ENCODE measurements around the gene ADARB2.

DNA sequence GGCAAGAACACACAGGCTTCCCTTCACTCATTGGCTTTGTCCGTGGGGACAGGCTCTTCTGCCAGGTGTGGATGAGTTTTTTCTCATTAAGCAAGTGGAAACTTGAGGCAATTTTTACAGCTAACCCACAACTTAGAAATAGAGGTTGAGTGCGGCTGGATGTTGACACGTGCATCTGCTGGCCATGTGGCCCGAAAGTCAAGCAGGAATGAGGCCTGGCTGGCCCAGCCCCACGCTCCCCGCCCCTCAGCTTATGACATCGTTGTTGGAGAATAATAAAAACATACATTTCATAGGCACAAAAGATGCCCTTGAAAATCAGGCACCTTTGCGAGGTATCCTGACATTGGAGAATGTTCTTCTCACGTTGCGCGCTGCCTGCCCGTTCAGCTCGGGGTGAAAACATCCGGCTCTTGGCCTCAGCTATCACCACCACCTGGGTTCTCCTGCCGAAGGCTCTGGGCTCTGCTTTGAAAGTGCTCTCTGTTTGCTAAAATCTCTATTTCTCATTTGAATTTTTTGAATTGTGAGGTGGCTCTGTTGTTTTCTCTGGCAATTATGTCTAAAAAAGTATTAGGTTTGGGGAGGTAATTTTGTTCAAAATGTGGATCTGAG is 370.4 kb downstream of the ADARB2 start:
- TF ChIP-seq, protein P1, sequence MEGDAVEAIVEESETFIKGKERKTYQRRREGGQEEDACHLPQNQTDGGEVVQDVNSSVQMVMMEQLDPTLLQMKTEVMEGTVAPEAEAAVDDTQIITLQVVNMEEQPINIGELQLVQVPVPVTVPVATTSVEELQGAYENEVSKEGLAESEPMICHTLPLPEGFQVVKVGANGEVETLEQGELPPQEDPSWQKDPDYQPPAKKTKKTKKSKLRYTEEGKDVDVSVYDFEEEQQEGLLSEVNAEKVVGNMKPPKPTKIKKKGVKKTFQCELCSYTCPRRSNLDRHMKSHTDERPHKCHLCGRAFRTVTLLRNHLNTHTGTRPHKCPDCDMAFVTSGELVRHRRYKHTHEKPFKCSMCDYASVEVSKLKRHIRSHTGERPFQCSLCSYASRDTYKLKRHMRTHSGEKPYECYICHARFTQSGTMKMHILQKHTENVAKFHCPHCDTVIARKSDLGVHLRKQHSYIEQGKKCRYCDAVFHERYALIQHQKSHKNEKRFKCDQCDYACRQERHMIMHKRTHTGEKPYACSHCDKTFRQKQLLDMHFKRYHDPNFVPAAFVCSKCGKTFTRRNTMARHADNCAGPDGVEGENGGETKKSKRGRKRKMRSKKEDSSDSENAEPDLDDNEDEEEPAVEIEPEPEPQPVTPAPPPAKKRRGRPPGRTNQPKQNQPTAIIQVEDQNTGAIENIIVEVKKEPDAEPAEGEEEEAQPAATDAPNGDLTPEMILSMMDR (IDR thresholded peaks at IDR 0.05): no peak
- no peak for TF ChIP-seq POLR2A (IDR thresholded peaks at IDR 0.05)
